ENCODE results near the gene ADAMTS18. TPM values are rescaled to one million over a fixed set of nuclear protein-coding genes. Genes with fewer than 3 reads are reported as not detected.

The ADAMTS18 gene
- polyA plus RNA-seq, 3 donors: 4.0 to 5.4 (median 5.0) TPM

DNA sequence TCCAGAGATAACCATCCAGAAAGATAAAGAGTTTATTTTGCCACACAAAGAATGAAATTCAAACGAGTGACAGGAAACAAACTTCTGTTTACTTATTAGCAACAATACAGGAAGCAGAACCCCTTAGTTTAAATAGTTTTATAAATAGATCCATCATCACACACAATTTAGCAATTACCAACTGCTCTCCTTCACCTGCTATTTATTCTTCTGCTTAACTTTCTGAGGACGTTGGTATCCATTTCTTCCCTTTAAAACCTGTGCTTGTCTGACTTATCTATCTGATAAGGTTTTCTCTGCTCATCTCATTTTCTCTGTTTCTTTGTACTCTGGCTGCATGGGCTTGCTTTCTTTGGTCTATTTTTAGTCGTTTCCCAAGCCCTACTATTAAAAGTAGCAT is 4.3 kb upstream of the ADAMTS18 start:
- DNase-seq (ENCODE audit: low read depth in 3 of 3, low spot score in 2 of 3): no peak

DNA sequence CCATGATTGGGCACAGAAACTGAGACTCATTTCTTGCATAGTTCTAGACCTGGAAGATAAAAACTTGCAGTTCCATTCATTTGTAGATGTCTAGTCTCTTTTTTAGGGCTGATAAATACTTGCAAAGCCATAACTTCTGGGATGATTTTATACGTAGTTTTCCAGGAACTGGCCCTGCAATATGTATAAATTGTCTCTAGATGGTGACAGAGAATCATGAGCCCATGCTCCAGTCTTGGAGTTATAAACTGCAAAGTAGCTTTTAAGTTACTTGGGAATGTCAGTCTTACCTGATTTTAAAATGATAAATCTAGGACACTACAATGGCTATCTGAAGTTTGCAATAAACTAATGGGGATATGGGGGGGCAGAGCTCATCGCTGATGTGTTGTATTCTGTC is 3.0 kb upstream of the ADAMTS18 start:
- DNase-seq (ENCODE audit: low read depth in 3 of 3, low spot score in 2 of 3): no peak

DNA sequence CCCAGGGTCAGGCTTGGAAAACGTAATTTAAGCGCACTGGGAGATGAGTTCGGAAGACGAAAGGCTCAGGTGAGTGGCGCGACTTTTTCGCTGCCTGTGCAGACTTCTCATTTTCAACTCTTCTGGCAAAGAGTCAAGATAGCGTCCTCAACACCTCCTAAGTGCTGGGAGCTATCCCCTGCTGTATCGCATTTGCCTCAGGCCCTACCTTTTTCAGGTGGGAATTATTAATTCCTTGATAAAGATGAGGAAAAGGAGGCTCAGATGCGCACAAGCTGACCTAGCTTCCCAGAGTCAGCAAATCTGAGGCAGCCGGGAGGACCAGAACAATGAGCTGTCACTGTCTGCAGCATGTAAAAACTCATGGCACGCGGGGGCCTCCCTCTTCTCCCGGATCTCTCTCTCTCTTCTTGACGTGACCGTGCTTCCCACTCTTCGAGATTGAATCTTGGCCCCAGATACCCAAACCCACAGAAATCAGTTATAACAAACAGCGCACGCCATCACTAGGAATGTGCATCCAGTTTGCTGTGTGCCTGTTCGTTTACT is 512 bp upstream of the ADAMTS18 start:
- no peak for DNase-seq (ENCODE audit: low read depth in 3 of 3, low spot score in 2 of 3)

DNA sequence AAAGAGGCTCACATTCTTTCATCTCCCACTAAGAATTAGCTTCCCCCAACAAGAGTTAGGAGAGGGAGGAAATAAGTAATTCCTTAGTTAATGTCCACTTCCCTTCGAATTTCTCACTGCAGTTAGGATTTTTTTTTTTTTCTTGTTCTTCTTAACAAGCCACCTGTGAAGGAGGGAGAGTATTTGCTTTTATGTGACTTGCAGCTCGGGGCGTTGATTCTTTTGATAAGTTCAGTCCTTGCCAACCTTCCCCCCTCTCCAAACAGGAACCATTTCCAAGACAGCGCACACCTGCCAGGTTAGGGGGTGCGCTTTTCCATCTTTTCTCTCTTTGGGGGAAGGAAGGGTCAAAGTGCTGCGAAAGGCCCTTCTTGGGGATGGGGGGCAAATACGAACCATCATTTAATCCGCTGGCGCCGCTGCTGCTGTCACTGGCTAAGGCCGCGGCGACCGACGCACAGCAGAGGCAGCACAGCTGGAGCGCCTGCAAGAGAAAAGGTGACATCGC is 758 bp downstream of the ADAMTS18 start:
- no peak for DNase-seq (ENCODE audit: low read depth in 3 of 3, low spot score in 2 of 3)

DNA sequence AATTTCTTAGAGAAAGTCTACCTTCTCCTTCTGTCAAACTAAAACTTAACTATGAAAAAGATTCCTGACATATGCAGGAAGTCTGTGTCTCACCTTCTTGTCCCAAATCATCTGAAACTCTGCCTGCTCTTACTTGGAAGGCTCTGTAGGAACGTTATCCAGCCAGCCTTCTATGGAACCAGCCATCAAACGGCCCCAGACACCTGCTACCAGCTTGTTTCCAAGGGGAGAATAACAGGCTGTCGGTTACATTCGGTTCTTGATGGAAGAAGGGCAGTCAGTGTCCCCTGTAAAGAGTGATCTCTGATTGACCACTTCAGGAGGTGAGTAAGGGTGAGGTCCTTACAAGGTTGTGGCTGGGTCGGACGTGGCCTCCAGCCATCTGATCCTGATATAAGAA is 1.7 kb downstream of the ADAMTS18 start:
- no peak for DNase-seq (ENCODE audit: low read depth in 3 of 3, low spot score in 2 of 3)

DNA sequence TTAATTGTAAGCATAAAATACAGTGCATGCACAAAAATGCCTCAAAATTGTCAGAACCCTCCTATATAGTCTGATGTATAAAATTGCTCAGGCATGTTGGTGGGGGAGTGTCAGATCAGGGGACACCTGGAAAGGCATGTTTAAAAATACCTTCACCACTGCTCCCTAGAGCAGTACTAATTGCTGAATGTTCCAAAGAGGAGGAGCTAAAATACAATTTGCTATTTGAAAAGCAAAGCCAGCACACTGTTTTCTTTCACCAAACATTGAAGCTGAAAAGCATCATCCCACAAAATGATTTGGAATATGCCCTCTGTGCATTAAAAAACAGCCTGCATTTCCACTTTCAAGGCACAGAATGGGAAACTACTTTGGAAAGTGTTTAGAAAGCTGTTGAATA is 2.6 kb downstream of the ADAMTS18 start:
- no peak for DNase-seq (ENCODE audit: low read depth in 3 of 3, low spot score in 2 of 3)

DNA sequence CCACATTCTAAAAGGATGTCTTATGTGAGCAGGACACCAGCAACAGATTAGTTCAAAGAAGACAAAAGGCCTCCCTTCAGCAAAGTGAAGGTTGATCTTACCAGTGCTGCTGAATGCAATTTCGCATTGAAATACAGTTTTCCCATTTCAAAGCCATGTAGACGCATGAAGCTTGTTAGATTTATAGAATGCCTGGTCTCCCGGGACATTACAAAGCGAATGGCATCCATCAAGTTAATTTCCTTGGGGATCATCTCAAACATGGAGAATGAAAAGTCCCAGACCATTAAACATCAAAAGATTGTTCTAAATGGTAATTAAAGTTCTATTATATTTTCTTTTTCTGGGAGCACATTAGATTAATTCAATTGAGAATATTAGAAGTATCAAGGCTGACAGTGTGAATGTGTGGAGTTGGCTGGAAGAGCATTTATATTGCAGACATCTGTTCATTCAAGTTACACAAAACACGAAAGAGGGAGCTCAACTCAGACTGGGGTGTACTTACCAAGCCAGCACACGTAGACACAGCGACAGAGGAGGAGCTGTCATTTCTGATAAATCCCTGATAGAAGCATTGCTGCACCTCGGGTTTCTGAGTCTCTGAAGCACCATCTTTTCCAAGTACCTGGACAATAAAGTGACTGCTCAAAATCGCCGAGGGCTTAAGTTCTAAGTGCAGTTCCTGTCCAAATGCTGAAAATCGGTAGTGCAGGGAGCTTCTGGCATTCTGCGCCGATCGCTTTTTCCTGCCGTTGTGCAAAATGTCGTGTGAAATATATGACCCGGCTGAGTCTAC is 3.8 kb downstream of the ADAMTS18 start:
- DNase-seq (ENCODE audit: low read depth in 3 of 3, low spot score in 2 of 3): no peak

DNA sequence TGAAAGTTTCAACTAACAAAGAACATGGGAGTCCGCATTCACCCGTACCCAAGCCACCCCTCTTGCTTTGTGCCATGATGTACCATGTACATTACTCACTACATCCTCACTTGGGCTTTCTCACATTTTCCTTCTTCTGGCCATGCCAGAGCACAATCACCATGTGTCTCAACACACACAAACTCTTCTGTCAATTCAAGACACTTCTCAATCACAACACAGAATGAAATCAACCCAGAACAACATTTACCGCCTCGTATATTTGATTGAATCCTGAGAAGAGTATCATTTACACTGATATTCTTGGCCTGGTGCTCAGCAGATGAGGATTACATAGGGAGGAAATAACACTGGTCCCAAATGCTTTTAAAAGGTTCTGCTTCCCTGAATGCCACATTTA is 4.5 kb downstream of the ADAMTS18 start:
- no peak for DNase-seq (ENCODE audit: low read depth in 3 of 3, low spot score in 2 of 3)

DNA sequence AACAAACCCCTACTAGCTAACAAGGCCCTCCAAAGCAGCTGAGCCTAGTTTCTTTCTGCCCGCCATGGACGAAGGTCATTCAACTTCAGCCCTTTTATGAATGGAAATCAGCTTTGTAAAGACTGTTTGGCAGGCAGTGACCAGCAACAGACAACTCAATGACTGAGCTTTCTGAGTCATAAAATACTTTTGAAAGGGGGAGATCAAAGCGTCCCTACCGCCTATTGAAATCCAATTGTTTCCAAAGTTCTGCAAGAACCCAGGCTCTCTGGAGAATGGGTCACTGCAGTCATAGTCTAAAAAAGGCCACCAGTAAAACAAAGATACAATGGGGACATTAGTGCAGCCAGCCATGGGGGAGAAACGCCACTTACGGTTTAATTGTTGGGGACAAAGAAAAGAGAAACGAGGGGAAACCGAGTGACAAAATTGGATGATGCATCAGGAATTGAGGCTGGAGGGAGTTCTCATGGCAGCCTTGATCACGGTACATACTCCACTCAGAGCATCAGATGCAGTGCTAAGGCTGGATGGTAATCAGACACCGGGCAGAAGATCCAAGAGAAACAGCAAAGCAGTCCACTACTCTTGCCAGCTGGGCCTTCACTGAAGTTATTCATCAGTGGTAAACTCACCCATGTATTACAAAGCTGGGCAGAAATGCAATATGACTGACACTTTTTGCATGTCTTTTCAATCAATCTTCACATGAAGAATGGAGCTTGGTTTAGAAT is 9.8 kb downstream of the ADAMTS18 start:
- no peak for DNase-seq (ENCODE audit: low read depth in 3 of 3, low spot score in 2 of 3)

DNA sequence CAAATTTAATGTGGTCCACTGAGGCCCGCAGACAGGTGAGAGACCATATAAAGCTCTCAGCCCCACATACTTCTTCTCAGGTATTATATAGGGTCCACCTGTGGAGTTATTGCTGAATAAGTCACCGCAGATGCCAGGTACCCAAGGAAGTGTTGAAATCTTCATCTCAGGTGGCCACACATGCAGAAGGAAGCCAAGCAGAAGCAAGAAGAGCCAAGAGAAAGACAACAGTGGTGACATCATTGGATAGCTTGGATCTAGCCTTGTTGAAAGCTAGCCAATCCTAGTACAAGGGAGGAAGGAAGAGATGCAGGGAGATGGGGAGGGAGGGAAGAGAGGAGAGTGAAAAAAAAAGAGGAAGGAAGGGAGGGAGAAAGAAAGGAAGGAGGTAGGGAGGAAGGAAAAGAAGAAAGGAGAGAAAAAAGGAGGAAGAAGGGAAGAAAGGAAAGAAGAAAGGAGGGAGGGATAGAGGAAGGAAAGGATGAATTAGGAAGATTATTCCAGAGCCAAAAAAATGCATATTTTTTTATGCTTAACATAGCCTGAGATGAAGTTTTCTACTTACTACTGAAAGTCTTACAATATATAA is 12.5 kb downstream of the ADAMTS18 start:
- DNase-seq (ENCODE audit: low read depth in 3 of 3, low spot score in 2 of 3): no peak

DNA sequence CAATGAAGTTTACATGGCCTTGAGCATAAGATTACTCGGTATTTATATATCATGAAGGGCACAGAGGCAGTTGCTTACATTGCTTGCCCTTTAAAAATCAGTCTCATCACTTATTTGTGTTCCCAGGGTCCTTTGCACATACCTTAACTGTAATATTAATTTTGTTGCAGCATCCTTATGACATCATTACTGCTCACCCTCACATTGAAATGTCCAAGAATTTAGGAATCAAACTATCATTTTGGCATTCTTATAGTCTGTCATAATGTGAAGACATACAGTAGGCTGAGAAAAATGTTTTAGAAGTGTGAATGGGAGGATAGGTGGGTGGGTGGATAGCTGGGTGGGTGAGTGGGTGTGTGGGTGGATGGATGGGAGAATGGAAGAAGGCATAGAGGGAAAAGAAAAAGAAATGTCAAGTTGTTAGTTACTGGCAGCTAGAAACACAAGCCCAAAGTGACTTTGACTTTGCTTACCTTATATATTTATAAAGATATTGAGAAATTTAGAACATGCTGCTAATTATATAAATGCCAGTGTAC is 17.8 kb downstream of the ADAMTS18 start:
- DNase-seq (ENCODE audit: low read depth in 3 of 3, low spot score in 2 of 3): no peak

DNA sequence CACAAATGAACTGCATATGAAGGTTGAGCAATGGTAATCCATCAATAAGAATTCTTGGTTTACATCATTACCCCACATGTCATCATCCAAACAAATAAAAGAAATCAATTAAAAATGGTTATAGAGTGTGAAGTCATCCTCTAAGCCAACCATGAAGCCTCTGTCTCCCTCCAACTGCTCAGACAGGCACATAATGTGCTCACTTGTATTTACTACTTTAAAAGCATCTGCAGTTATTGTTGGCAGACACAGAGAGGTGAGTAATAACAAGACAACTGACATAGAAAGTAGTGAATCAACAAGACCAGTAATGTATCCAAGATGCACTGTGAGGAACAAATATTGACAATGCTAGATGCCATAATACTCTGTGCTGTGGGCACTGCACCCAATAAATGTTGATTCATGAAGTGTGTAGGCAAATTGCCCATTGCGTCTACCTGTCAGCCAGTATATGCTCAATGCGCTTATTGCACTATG is 20.0 kb downstream of the ADAMTS18 start:
- no peak for DNase-seq (ENCODE audit: low read depth in 3 of 3, low spot score in 2 of 3)

DNA sequence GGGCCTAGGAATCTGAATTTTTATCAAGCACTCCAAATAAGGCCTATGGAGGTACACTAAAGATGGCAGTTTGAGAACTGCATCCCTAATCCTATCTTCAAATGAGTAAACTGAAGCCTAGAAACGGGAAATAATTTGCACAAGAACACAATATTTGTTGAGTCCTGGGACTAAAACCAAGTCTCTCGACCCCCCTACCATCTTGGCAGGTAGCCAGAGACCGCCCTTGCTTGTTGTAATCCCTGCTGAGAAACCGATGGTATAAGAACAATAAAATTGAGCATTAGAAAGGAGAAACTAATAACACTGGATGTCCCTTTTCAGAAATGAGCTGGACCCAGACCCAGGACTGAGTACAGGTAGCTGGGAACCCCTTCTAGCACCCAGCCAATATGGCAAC is 24.4 kb downstream of the ADAMTS18 start:
- no peak for DNase-seq (ENCODE audit: low read depth in 3 of 3, low spot score in 2 of 3)

DNA sequence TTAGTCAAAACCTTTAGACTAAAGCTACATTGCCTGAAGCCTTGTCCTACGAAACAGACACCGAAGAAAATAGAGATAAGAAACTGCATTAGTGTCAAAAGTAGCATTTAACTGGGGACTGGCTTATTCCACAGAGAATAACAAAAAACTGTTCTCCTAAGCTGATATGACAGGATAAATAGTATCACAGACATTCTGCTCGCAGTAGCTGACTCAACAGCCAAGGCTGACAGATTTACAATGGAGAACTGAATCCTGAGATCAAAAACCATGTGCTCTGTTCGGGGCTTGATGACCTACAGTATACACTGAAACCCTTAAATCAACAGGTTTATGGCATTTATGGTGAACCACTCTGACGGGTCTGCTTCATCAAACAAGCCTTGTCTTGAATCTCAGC is 25.5 kb downstream of the ADAMTS18 start:
- no peak for DNase-seq (ENCODE audit: low read depth in 3 of 3, low spot score in 2 of 3)

DNA sequence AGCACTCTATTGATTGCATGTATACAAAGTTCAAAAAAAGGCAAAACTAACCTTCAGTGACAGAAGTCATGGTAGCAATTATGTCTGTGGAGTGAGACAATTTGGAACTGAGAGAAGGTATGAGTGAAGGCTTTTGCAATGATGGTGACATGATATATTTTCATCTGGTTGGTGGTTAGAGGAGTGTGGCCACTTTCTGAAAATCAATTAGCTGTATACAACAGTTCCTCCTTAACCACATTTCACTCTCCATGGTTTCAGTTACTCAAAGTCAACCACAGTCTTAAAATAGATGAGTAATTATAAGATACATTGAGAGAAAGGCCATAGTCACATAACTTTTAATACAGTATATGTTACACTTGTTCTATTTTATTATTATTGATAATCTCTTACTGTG is 26.2 kb downstream of the ADAMTS18 start:
- no peak for DNase-seq (ENCODE audit: low read depth in 3 of 3, low spot score in 2 of 3)

DNA sequence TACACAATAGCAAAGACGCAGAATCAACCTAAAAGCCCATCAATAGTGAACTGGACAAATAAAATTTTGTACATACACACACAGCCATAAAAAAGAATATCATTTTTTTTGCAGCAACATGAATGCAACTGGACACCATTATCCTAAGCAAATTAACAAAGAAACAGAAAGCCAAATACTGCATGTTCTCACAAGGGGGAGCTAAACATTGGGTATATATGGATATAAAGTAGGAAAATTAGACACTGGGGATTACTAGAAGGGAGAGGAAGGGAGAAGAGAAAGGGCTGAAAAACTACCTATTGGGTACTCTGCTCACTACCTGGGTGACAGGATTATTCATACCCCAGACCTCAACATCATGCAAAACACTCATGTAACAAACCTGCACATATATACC is 28.2 kb downstream of the ADAMTS18 start:
- DNase-seq (ENCODE audit: low read depth in 3 of 3, low spot score in 2 of 3): no peak

DNA sequence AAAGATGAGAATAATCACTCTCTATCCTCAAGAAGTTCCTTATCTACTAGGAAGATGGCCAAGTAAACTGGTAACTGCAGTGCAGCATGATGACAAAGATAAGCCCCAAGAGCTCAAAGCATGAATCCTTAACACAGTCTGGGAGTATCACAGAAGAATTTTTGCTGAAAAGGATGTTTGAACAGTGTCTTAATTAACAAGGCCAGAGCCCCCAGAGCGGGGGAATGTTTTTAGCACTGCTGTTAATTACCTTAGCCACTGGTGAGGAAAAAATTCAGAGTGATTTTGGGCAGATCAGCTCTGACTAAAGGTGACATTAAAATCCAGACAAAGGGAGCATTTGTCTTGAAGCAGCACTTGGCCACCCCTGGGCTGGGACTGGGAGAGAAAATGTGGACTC is 30.1 kb downstream of the ADAMTS18 start:
- no peak for DNase-seq (ENCODE audit: low read depth in 3 of 3, low spot score in 2 of 3)

DNA sequence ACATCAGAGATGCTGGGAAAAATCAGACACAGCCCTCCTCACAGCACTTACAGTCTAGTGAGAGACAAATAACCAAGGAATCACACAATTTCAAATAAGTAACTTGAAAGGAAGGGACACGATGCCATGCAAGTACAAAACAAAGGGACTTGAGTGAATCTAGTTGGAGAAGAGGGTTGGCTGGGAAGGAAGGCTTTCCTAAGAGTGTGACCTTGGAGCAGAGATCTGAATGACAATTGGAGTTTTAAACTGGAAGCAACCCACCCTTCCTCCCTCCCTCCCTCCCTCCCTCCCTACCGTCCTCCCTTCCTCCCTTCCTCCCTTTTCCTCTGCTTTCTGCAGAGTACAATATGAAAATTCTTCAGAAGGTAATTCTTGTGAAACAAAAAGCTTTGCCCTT is 31.1 kb downstream of the ADAMTS18 start:
- DNase-seq (ENCODE audit: low read depth in 3 of 3, low spot score in 2 of 3): no peak

DNA sequence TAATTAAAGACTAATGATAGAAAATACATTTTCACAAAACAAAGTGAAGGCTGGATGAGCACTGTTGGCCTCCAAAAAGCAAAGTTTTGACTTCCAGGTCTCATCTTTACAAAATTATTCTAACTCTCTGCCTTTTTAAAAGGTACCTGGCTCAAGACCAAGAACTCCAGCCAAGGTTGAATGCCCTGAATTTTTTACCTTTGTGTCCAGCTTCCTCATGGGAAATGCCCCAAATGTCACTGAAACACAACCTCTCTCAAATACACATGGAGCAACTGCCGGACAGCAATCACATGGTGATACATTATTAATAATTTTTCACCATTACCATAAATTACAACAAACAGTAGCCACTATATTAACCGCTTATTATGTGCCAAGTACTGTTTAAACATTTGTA is 32.2 kb downstream of the ADAMTS18 start:
- no peak for DNase-seq (ENCODE audit: low read depth in 3 of 3, low spot score in 2 of 3)

DNA sequence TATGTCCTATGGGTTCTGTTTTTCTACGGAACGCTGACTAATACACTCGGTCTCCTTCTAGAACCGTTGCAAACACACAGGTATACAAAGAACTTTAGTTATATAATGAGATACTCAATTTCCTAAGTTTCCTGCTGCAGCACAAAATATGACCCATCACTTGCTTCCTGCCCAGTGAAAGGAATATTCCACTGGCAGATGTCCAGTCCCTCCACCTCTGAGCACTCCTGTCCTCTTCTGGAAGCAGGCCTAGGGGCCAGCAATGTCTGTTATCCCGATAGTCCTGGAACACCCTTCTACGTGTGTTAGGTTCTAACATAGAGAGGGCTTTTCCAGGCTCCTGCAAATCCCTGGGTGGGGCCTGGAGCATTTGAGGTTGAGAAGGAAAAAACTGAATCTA is 32.7 kb downstream of the ADAMTS18 start:
- DNase-seq (ENCODE audit: low read depth in 3 of 3, low spot score in 2 of 3): no peak

DNA sequence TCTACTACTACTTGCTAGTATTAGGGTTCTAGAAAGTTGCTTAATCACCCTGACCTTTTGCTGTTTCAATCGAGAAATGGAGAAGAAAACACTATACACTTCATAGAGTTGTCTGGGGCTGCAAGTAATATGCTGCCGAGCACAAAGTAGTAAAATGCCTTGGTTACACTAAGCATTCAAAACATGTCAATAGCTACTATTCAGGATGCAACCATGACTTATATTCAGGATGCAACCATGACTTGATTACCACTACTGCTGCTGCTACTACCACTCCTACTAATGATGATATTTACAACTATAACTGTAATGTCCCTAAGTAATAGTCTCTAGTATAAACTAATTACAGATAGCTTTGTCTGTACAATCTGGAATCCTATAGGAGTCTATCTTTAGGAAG is 35.3 kb downstream of the ADAMTS18 start:
- no peak for DNase-seq (ENCODE audit: low read depth in 3 of 3, low spot score in 2 of 3)
